ENCODE measurements around the gene KNSTRN.

GRCh38 chr15:40440743-40441564 lies 58.4 kb downstream of the KNSTRN start, which contains the start of gene BAHD1:
- TF ChIP-seq CTCF (IDR thresholded peaks at IDR 0.05; ENCODE audit: low read depth, low read length) (no peak), EZH2phosphoT487 (IDR thresholded peaks at IDR 0.05; ENCODE audit: low read depth) (no peak)

Data from OCI-LY3 (cell line).